Tibial artery (tissue), 4 donors: Measurements from ENCODE around the gene FAM193A.

Source experiments
- DNase-seq, 2 donors: peaks; one replicate each; pipeline ENCODE4 v3.0.0-alpha.2; 2019
- H3K27ac ChIP-seq, 2 donors: fragments of 200-600 bp; sonication (generic) in 1 of 2; 1 replicate in 1 of 2; 2 replicates in 1 of 2; pipeline ENCODE4 v1.5.1; 2018 to 2019; ENCODE audit warnings: mild to moderate bottlenecking in 1 of 2
- H3K27me3 ChIP-seq, 2 donors: fragments of 200-600 bp; sonication (generic) in 1 of 2; one replicate each; pipeline versions ENCODE4 v1.5.1 to v1.6.0; 2016 to 2019
- H3K36me3 ChIP-seq, 3 donors: fragments of 200-600 bp; sonication (generic) in 2 of 3; one replicate each; pipeline ENCODE4 v1.5.1; 2016 to 2019; ENCODE audit warnings: mild to moderate bottlenecking in 2 of 3
- H3K4me1 ChIP-seq, 4 donors: fragments of 200-600 bp; sonication (generic) in 2 of 4; 1 replicate in 3 of 4; 2 replicates in 1 of 4; pipeline ENCODE4 v1.5.1; 2016 to 2019
- H3K4me3 ChIP-seq, 2 donors: fragments of 200-600 bp; sonication (generic) in 1 of 2; 1 replicate in 1 of 2; 2 replicates in 1 of 2; pipeline ENCODE4 v1.5.1; 2018 to 2019; ENCODE audit warnings: mild to moderate bottlenecking in 2 of 2
- H3K9me3 ChIP-seq, 3 donors: fragments of 200-600 bp; sonication (generic) in 1 of 3; one replicate each; pipeline ENCODE4 v1.5.1; 2016 to 2019
- intact Hi-C: fragments of 100-400 bp; cut with DNase I; formaldehyde crosslinking; loops from one replicate; pipeline ENCODE4 v1.15.0; 2023; ENCODE audit warnings: low total_unique reads
- TF ChIP-seq, protein P1 (sequence below), 2 experiments: fragments of 200-600 bp in 1 of 2; fragments of 450-650 bp in 1 of 2; IDR thresholded peaks; one replicate each; pipeline ENCODE4 v1.5.1; 2017 to 2019; ENCODE audit warnings: antibody characterized with exemption in 2 of 2, mild to moderate bottlenecking in 1 of 2, moderate library complexity in 1 of 2

The FAM193A gene

DNA sequence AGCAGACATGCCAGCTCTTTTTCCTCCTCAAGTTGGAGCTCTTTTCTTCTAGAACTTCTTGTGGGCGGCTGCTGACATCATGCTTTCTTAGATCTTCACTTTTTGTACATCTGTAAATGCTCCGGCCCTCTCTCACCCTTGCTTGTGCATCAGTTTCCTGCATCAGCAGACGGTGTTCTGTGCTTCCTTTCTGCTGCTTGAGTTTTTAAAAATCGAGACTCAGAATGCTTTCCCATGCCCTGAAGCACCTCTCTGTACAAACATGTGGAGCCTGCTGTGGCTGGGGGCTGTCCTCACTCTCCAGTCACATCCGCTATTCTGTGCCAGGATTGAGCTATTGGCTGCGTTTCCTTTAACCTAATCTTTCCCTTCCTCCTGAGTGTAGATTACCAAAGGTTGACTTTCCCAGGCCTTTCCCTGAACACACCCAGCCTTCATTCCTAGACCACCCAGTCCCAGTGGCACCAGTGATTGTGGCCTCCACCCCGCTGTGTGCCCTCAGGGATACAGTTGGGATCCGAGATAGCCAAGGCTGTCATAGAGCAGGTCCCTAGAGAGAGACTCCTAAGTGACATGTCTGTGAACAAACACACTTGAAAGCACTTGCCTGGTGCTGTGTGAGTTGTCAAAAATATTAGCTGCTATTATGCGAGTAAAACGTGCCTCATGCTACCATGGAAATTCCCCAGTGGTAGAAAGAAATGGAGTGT, 177.8 kb downstream of the FAM193A start:
- Histone ChIP-seq H3K27me3 (no peaks in the 10 kb centered on the region), H3K36me3 (peaks cover 24 to 36% (median 28%) of the 10 kb centered on the region in 3 donors), H3K4me3 (no peak overlapping the region), H3K9me3 (no peaks in the 10 kb centered on the region), H3K27ac (peak overlapping the region in 1 of 2 donors; percentile 44), H3K4me1 (peaks cover 0 to 22% (median 13%) of the 10 kb centered on the region in 4 donors)
- intact Hi-C loops: no loop called here
- TF ChIP-seq, protein P1, sequence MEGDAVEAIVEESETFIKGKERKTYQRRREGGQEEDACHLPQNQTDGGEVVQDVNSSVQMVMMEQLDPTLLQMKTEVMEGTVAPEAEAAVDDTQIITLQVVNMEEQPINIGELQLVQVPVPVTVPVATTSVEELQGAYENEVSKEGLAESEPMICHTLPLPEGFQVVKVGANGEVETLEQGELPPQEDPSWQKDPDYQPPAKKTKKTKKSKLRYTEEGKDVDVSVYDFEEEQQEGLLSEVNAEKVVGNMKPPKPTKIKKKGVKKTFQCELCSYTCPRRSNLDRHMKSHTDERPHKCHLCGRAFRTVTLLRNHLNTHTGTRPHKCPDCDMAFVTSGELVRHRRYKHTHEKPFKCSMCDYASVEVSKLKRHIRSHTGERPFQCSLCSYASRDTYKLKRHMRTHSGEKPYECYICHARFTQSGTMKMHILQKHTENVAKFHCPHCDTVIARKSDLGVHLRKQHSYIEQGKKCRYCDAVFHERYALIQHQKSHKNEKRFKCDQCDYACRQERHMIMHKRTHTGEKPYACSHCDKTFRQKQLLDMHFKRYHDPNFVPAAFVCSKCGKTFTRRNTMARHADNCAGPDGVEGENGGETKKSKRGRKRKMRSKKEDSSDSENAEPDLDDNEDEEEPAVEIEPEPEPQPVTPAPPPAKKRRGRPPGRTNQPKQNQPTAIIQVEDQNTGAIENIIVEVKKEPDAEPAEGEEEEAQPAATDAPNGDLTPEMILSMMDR (IDR thresholded peaks at IDR 0.05): no peak
- DNase-seq: peak in 1 of 2 donors; percentile 51

DNA sequence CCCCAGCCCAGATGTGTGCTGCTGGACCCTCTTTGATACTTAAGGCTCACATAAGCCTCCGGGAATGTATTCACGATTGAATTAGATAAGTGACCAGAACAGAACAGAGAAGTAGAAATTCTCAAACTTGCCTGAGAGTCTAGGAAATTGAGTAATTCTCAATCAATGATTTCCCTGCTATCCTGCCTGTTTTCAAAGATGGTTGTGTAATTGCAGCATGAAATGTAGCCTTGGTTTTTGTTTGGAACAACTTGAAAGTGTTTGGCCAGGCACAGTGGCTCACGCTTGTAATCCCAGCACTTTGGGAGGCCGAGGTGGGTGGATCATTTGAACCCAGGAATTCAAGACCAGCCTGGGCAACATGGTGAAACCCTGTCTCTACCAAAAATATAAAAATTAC, 178.5 kb downstream of the FAM193A start:
- Histone ChIP-seq H3K36me3 (peaks cover 24 to 40% (median 32%) of the 10 kb centered on the region in 3 donors), H3K4me3 (no peak overlapping the region), H3K27ac (no peak overlapping the region), H3K27me3 (no peaks in the 10 kb centered on the region), H3K9me3 (no peaks in the 10 kb centered on the region), H3K4me1 (peaks cover 0 to 22% (median 13%) of the 10 kb centered on the region in 4 donors)
- DNase-seq: no peak
- intact Hi-C loops: no loop called here
- TF ChIP-seq, protein P1 (IDR thresholded peaks at IDR 0.05): no peak

- Histone ChIP-seq H3K36me3 (peaks cover 28 to 45% (median 37%) of the 10 kb centered on the region in 3 donors), H3K27ac (no peak overlapping the region), H3K27me3 (no peaks in the 10 kb centered on the region), H3K4me3 (no peak overlapping the region), H3K9me3 (no peaks in the 10 kb centered on the region), H3K4me1 (peaks cover 0 to 22% (median 13%) of the 10 kb centered on the region in 4 donors)
- intact Hi-C loops: no loop called here
- no peak for DNase-seq
- TF ChIP-seq, protein P1 (IDR thresholded peaks at IDR 0.05): no peak
These were observed 179.0 kb downstream of the FAM193A start for GRCh38 chr4:2715426-2715825.

GRCh38 chr4:2716236-2716635, 179.8 kb downstream of the FAM193A start:
- intact Hi-C loops: no loop called here
- Histone ChIP-seq H3K4me1 (peaks cover 0 to 22% (median 13%) of the 10 kb centered on the region in 4 donors), H3K27ac (no peak overlapping the region), H3K4me3 (no peak overlapping the region), H3K36me3 (peaks cover 30 to 51% (median 41%) of the 10 kb centered on the region in 3 donors), H3K27me3 (no peaks in the 10 kb centered on the region), H3K9me3 (no peaks in the 10 kb centered on the region)
- TF ChIP-seq, protein P1 (IDR thresholded peaks at IDR 0.05): no peak
- no peak for DNase-seq

GRCh38 chr4:2721586-2721985, 185.1 kb downstream of the FAM193A start:
- DNase-seq: no peak
- H3K4me1 ChIP-seq: no peaks in the 10 kb centered on the region
- intact Hi-C loops: no loop called here
- no peaks in the 10 kb centered on the region for H3K9me3 ChIP-seq
- H3K36me3 ChIP-seq: peaks cover 31 to 63% (median 60%) of the 10 kb centered on the region in 3 donors
- H3K27ac ChIP-seq: no peak overlapping the region
- H3K4me3 ChIP-seq: no peak overlapping the region
- TF ChIP-seq, protein P1 (IDR thresholded peaks at IDR 0.05): no peak
- H3K27me3 ChIP-seq: no peaks in the 10 kb centered on the region
